ENCODE data around the gene FUT4.

FUT4 gene

DNA sequence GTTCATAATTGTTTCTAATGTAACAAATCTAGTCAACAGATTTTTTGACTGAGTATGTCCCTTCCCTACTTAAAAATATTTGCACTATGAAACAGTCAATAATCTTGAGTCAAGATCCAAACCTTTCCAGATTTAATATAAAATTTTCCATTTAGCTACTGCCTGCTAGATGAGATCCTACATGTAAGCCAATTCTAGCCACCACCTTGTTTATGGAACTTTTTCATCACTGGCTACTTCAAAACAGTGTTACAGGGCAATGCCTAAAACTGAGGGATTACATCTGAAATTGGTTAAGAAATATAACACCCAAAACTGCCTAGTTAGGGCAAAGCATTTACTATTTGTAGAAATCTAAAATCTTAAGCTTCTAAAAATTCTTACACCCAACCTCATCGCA lies 10.5 kb upstream of the FUT4 start:
- Histone ChIP-seq H2BK5ac (ENCODE audit: low read length) (no peak overlapping the region), H3K18ac (ENCODE audit: low read length) (no peak overlapping the region), H2BK15ac (ENCODE audit: low read length) (no peak overlapping the region), H2BK12ac (ENCODE audit: low read length) (no peak overlapping the region), H2AK5ac (ENCODE audit: low read depth, low read length) (no peak overlapping the region), H3K23ac (ENCODE audit: low read depth, low read length, poor library complexity) (no peak overlapping the region), H4K91ac (ENCODE audit: low read depth, low read length, poor library complexity) (no peak overlapping the region), H3K4me3 (ENCODE audit: low read length in 2 of 2) (no peak overlapping the region), H3K9me3 (replicated peaks in 1 of 2; ENCODE audit: control insufficient read depth in 2 of 2, insufficient read depth in 1 of 2, low read depth in 1 of 2, low read length in 2 of 2) (no peaks in the 10 kb centered on the region), H3K79me1 (ENCODE audit: low read depth, low read length) (no peaks in the 10 kb centered on the region), H2BK120ac (ENCODE audit: low read depth, low read length) (no peak overlapping the region), H3K4ac (ENCODE audit: low read length) (no peak overlapping the region), H3K36me3 (replicated peaks in 1 of 2; ENCODE audit: control insufficient read depth in 2 of 2, insufficient read depth in 2 of 2, low read length in 2 of 2) (no peaks in the 10 kb centered on the region), H2AFZ (ENCODE audit: low read length) (no peak overlapping the region), H3K9ac (ENCODE audit: low read depth, low read length, poor library complexity) (no peak overlapping the region), H3K4me1 (ENCODE audit: control insufficient read depth in 2 of 2, insufficient read depth in 1 of 2, low read depth in 1 of 2, low read length in 2 of 2) (no peaks in the 10 kb centered on the region), H3K4me2 (ENCODE audit: insufficient read depth, low read length, poor library complexity, severe bottlenecking) (no peak overlapping the region), H4K8ac (ENCODE audit: low read depth, low read length) (no peak overlapping the region), H3K27me3 (ENCODE audit: control insufficient read depth in 3 of 3, insufficient read depth in 3 of 3, low read depth in 1 of 3, low read length in 3 of 3) (peaks cover 0 to 26% (median 0%) of the 10 kb centered on the region in 3 experiments), H3K14ac (ENCODE audit: low read length) (no peak overlapping the region), H3K27ac (replicated peaks; ENCODE audit: low read length) (no peak overlapping the region)
- no peak for DNase-seq (ENCODE audit: low spot score)
- no CpG with 5 or more reads among the region's 1 CpG for WGBS, 2 donors (ENCODE audit: extremely low coverage in 2 of 2, insufficient read length in 2 of 2, insufficient replicate concordance in 1 of 2)

DNA sequence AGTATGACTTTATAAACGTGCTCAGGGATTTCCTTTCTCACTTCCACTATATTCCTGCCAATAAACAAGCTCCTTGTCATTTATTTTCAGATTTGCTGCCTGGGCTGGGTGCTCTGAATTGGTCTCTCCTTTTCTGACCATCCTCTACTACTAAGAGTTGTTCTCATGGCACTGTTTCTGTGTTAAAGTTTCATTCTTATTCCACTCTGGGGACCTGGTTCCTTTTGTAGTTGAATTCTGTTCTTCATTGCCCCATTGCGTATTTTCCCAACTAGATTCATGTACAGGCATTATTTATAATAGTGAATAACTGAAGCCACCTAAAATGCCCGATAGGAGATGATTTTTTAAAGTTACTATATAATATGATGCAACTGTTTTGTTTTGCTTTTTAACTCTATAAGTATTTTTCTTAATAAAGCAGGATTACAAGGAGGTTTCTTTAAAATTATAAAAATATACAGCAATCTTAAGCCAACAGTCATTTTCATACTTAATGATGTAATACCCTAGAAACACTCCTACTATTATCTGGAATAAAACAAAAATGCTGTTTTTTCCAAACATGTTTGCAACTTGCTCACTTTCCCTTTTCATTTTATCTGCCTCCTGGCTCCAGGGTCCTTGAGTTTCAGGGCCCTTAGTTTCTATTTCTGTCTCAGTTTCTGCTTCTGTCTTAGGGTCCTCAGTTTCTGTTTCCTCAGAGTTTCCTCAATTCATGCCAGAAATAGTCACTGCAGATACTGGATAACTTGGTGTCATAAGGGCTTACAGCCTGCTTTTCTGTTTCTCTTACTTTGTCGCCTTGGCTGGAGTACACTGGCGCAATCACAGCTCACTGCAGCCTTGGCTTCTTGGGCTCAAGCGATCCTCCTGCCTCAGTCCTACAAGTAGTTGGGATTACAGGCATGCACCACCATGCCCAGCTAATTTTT lies 9.8 kb upstream of the FUT4 start:
- Histone ChIP-seq H3K4me3 (ENCODE audit: low read length in 2 of 2) (no peak overlapping the region), H3K14ac (ENCODE audit: low read length) (no peak overlapping the region)
- no CpG with 5 or more reads among the region's 6 CpGs for WGBS, 2 donors (ENCODE audit: extremely low coverage in 2 of 2, insufficient read length in 2 of 2, insufficient replicate concordance in 1 of 2)

DNA sequence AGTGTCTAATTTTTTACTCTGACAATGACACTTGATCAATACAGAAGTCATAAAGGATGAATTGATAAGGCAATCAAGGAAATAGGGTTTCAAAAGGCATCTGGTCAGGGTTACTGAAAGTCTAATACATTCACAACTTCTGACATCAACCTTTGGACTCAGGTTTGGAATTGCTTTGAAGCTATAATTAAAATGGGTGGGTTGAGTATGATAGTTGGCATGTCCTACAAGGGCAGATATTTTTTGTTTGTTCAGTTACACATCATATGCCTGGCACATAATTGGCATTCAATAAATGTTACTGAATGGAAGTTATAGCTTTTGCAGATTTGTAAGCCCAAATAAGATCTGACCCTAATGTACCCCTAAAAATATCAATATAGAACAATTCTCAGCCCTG lies 7.3 kb upstream of the FUT4 start:
- Histone ChIP-seq H3K23ac (ENCODE audit: low read depth, low read length, poor library complexity) (no peak overlapping the region), H3K4me3 (ENCODE audit: low read length in 2 of 2) (no peak overlapping the region), H3K14ac (ENCODE audit: low read length) (no peak overlapping the region), H2BK15ac (ENCODE audit: low read length) (no peak overlapping the region), H2AK5ac (ENCODE audit: low read depth, low read length) (no peak overlapping the region), H4K8ac (ENCODE audit: low read depth, low read length) (no peak overlapping the region), H2BK120ac (ENCODE audit: low read depth, low read length) (no peak overlapping the region), H3K79me1 (ENCODE audit: low read depth, low read length) (no peaks in the 10 kb centered on the region), H2BK5ac (ENCODE audit: low read length) (no peak overlapping the region), H2AFZ (ENCODE audit: low read length) (no peak overlapping the region), H3K27me3 (ENCODE audit: control insufficient read depth in 3 of 3, insufficient read depth in 3 of 3, low read depth in 1 of 3, low read length in 3 of 3) (peaks cover 0 to 31% (median 0%) of the 10 kb centered on the region in 3 experiments), H3K36me3 (replicated peaks in 1 of 2; ENCODE audit: control insufficient read depth in 2 of 2, insufficient read depth in 2 of 2, low read length in 2 of 2) (no peaks in the 10 kb centered on the region), H3K4ac (ENCODE audit: low read length) (no peak overlapping the region), H3K9ac (ENCODE audit: low read depth, low read length, poor library complexity) (no peak overlapping the region), H3K27ac (replicated peaks; ENCODE audit: low read length) (no peak overlapping the region), H3K4me1 (ENCODE audit: control insufficient read depth in 2 of 2, insufficient read depth in 1 of 2, low read depth in 1 of 2, low read length in 2 of 2) (no peaks in the 10 kb centered on the region), H2BK12ac (ENCODE audit: low read length) (no peak overlapping the region), H3K18ac (ENCODE audit: low read length) (no peak overlapping the region), H4K91ac (ENCODE audit: low read depth, low read length, poor library complexity) (no peak overlapping the region), H3K4me2 (ENCODE audit: insufficient read depth, low read length, poor library complexity, severe bottlenecking) (no peak overlapping the region), H3K9me3 (replicated peaks in 1 of 2; ENCODE audit: control insufficient read depth in 2 of 2, insufficient read depth in 1 of 2, low read depth in 1 of 2, low read length in 2 of 2) (no peaks in the 10 kb centered on the region)
- DNase-seq (ENCODE audit: low spot score) = no peak

More for the DNA sequence above, 9.8 kb upstream of the FUT4 start:
- Histone ChIP-seq H3K18ac (ENCODE audit: low read length) (no peak overlapping the region), H2BK5ac (ENCODE audit: low read length) (no peak overlapping the region), H3K36me3 (replicated peaks in 1 of 2; ENCODE audit: control insufficient read depth in 2 of 2, insufficient read depth in 2 of 2, low read length in 2 of 2) (no peaks in the 10 kb centered on the region), H3K4me2 (ENCODE audit: insufficient read depth, low read length, poor library complexity, severe bottlenecking) (no peak overlapping the region), H3K79me1 (ENCODE audit: low read depth, low read length) (no peaks in the 10 kb centered on the region), H3K27me3 (ENCODE audit: control insufficient read depth in 3 of 3, insufficient read depth in 3 of 3, low read depth in 1 of 3, low read length in 3 of 3) (peaks cover 0 to 23% (median 0%) of the 10 kb centered on the region in 3 experiments), H2AFZ (ENCODE audit: low read length) (no peak overlapping the region), H4K91ac (ENCODE audit: low read depth, low read length, poor library complexity) (no peak overlapping the region), H2BK12ac (ENCODE audit: low read length) (no peak overlapping the region), H3K9ac (ENCODE audit: low read depth, low read length, poor library complexity) (no peak overlapping the region), H3K23ac (ENCODE audit: low read depth, low read length, poor library complexity) (no peak overlapping the region), H3K4me1 (ENCODE audit: control insufficient read depth in 2 of 2, insufficient read depth in 1 of 2, low read depth in 1 of 2, low read length in 2 of 2) (no peaks in the 10 kb centered on the region), H2AK5ac (ENCODE audit: low read depth, low read length) (no peak overlapping the region), H3K4ac (ENCODE audit: low read length) (no peak overlapping the region), H4K8ac (ENCODE audit: low read depth, low read length) (no peak overlapping the region), H2BK15ac (ENCODE audit: low read length) (no peak overlapping the region), H3K27ac (replicated peaks; ENCODE audit: low read length) (no peak overlapping the region), H2BK120ac (ENCODE audit: low read depth, low read length) (no peak overlapping the region), H3K9me3 (replicated peaks in 1 of 2; ENCODE audit: control insufficient read depth in 2 of 2, insufficient read depth in 1 of 2, low read depth in 1 of 2, low read length in 2 of 2) (no peaks in the 10 kb centered on the region)
- DNase-seq (ENCODE audit: low spot score) = no peak

DNA sequence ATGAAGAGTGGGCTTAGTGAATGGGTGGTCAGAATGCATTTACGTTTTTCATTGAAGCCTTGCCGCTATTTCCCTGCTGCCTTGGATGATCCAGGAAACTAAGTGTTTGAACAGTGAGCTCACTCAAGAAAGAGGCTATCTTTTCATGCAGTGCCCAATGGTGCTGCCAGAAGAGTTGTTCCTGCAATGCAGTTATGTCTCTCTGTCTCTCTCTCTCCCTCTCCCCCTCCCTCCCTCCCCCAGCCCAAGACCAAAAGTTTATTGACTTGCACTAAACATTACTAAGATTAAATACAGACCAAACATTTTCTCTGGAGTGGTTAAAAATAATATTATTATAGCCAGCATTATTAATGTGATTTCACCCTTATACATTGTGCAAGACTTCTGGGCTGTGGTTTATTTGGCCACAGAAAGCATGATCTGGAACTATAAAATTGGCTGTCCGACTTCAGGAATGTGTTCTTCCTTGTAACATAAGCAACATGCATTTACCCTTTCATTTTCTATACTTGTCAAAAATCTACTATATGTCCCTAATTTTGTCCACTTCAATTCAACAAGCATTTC lies 6.6 kb upstream of the FUT4 start:
- no peak overlapping the region for H3K9ac ChIP-seq (ENCODE audit: low read depth, low read length, poor library complexity)
- no peak for DNase-seq (ENCODE audit: low spot score)
- no peak overlapping the region for H2AFZ ChIP-seq (ENCODE audit: low read length)
- no peaks in the 10 kb centered on the region for H3K79me1 ChIP-seq (ENCODE audit: low read depth, low read length)
- H3K27me3 ChIP-seq (ENCODE audit: control insufficient read depth in 3 of 3, insufficient read depth in 3 of 3, low read depth in 1 of 3, low read length in 3 of 3) = peaks cover 0 to 38% (median 0%) of the 10 kb centered on the region in 3 experiments
- no peaks in the 10 kb centered on the region for H3K4me1 ChIP-seq (ENCODE audit: control insufficient read depth in 2 of 2, insufficient read depth in 1 of 2, low read depth in 1 of 2, low read length in 2 of 2)
- no peak overlapping the region for H3K4me3 ChIP-seq (ENCODE audit: low read length in 2 of 2)
- no peak overlapping the region for H3K4ac ChIP-seq (ENCODE audit: low read length)
- no CpG with 5 or more reads among the region's 3 CpGs for WGBS, 2 donors (ENCODE audit: extremely low coverage in 2 of 2, insufficient read length in 2 of 2, insufficient replicate concordance in 1 of 2)
- no peak overlapping the region for H3K18ac ChIP-seq (ENCODE audit: low read length)
- no peaks in the 10 kb centered on the region for H3K9me3 ChIP-seq (replicated peaks in 1 of 2; ENCODE audit: control insufficient read depth in 2 of 2, insufficient read depth in 1 of 2, low read depth in 1 of 2, low read length in 2 of 2)
- no peaks in the 10 kb centered on the region for H3K36me3 ChIP-seq (replicated peaks in 1 of 2; ENCODE audit: control insufficient read depth in 2 of 2, insufficient read depth in 2 of 2, low read length in 2 of 2)
- H2BK5ac ChIP-seq (ENCODE audit: low read length) = no peak overlapping the region
- no peak overlapping the region for H2BK12ac ChIP-seq (ENCODE audit: low read length)
- H4K91ac ChIP-seq (ENCODE audit: low read depth, low read length, poor library complexity) = no peak overlapping the region
- H2BK120ac ChIP-seq (ENCODE audit: low read depth, low read length) = no peak overlapping the region
- H2BK15ac ChIP-seq (ENCODE audit: low read length) = no peak overlapping the region
- H3K23ac ChIP-seq (ENCODE audit: low read depth, low read length, poor library complexity) = no peak overlapping the region
- no peak overlapping the region for H3K27ac ChIP-seq (replicated peaks; ENCODE audit: low read length)
- H2AK5ac ChIP-seq (ENCODE audit: low read depth, low read length) = no peak overlapping the region
- H4K8ac ChIP-seq (ENCODE audit: low read depth, low read length) = no peak overlapping the region
- no peak overlapping the region for H3K4me2 ChIP-seq (ENCODE audit: insufficient read depth, low read length, poor library complexity, severe bottlenecking)
- H3K14ac ChIP-seq (ENCODE audit: low read length) = no peak overlapping the region
